Transverse colon (tissue), 4 donors: ENCODE measurements around the gene STK39. TPM values are rescaled to one million over a fixed set of nuclear protein-coding genes. Genes with fewer than 3 reads are reported as not detected.
A peak's percentile ranks its signal among the peaks of the same experiment; 100 is the strongest.

Experiments used
- DNase-seq: peaks from one replicate; pipeline ENCODE4 v3.0.0-alpha.2; 2019
- H3K27ac ChIP-seq, 4 donors: fragments of 200-600 bp; sonication (generic); 2 replicates each; pipeline ENCODE4 v1.5.1; 2016 to 2018; ENCODE audit warnings: inconsistent platforms in 4 of 4
- H3K27me3 ChIP-seq: fragments of 200-600 bp; sonication (generic); 2 replicates; pipeline ENCODE4 v1.5.1; 2017; ENCODE audit warnings: inconsistent platforms
- H3K36me3 ChIP-seq, 4 donors: fragments of 200-600 bp; sonication (generic); 2 replicates each; pipeline ENCODE4 v1.5.1; 2017 to 2019; ENCODE audit warnings: inconsistent platforms in 4 of 4
- H3K4me1 ChIP-seq, 4 donors: fragments of 200-600 bp; sonication (generic); 2 replicates each; pipeline ENCODE4 v1.5.1; 2017 to 2020; ENCODE audit warnings: inconsistent platforms in 4 of 4
- H3K4me3 ChIP-seq, 4 donors: fragments of 200-600 bp; sonication (generic); 1 replicate in 1 of 4; 2 replicates in 3 of 4; pipeline versions ENCODE4 v1.5.1 to v1.6.1; 2017 to 2019; ENCODE audit warnings: inconsistent platforms in 4 of 4
- H3K9me3 ChIP-seq, 2 donors: fragments of 200-600 bp; sonication (generic); 2 replicates each; pipeline ENCODE4 v1.5.1; 2017 to 2019; ENCODE audit warnings: inconsistent platforms in 2 of 2
- EP300 ChIP-seq: sonication (generic); formaldehyde crosslinking; IDR thresholded peaks from one replicate; pipeline ENCODE4 v1.6.1; 2017; ENCODE audit warnings: antibody characterized with exemption, low read depth
- POLR2A ChIP-seq: fragments of 450-650 bp; IDR thresholded peaks from one replicate; pipeline ENCODE4 v1.6.1; 2016; ENCODE audit warnings: antibody characterized with exemption, mild to moderate bottlenecking, moderate library complexity
- POLR2AphosphoS5 ChIP-seq, 3 donors: sonication (generic); formaldehyde crosslinking; IDR thresholded peaks; one replicate each; pipeline ENCODE4 v1.6.1; 2016; ENCODE audit warnings: antibody characterized with exemption in 3 of 3
- WGBS, 2 donors: methylation state at CpG; one replicate each; pipeline ENCODE4 v1.1.5; 2018; ENCODE audit warnings: low coverage in 1 of 2; 5-methylcytosine and 5-hydroxymethylcytosine counted together
- in situ Hi-C, 4 donors: fragments of 200-750 bp; cut with MboI; loops; one replicate each; pipeline versions ENCODE4 v1.15.0 to v1.15.1; 2017; ENCODE audit warnings: low sequenced_read_pairs in 3 of 4, low pct_ligation_motif_present in 1 of 4, low pct_unique_long_range_greater_than_20kb in 1 of 4
- intact Hi-C: fragments of 100-400 bp; cut with DNase I; formaldehyde crosslinking; loops from one replicate; pipeline ENCODE4 v1.15.1; 2023; ENCODE audit warnings: low total_unique reads
- total RNA-seq, 4 donors: library from RNA; depleted of rRNA; stranded (reverse); fragments of >200 nt; gene quantifications; one replicate each; pipeline ENCODE4 v1.1.0, GENCODE V29; 2016
- TF ChIP-seq, protein P1 (sequence below), 5 experiments: fragments of 200-600 bp in 3 of 5; fragments of 450-650 bp in 2 of 5; sonication (generic) in 3 of 5; IDR thresholded peaks; 1 replicate in 2 of 5; 2 replicates in 3 of 5; pipeline ENCODE4 v1.5.1; 2016 to 2017; ENCODE audit warnings: antibody characterized with exemption in 5 of 5, inconsistent platforms in 3 of 5, mild to moderate bottlenecking in 2 of 5, moderate library complexity in 1 of 5

The STK39 gene
- total RNA-seq, 4 donors from 2014 or later: 30.6 to 46.1 (median 36.7) TPM

DNA sequence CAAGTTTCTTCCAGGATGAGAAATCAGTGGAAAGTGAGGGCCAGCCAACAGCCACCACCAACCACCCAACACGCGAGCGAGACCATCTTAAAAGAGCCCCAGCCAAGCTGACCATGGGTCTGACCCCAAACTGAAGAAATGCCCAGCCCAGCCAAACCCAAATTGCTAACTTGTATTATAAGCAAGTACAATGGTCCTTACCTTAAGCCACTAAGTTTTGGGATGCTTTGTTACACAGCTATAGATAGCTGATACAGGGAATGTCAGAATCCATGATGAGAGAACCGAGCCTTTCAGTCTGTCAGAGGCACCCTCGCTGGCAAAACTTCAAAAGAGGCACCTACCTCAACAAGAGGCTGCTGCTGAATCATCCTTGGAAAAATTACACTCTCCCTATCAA, 17.0 kb downstream of the STK39 start:
- no peak for DNase-seq
- Histone ChIP-seq H3K4me3 (no peak overlapping the region), H3K4me1 (peaks cover 0 to 14% (median 6%) of the 10 kb centered on the region in 4 donors), H3K9me3 (no peaks in the 10 kb centered on the region), H3K27ac (no peak overlapping the region), H3K36me3 (no peaks in the 10 kb centered on the region), H3K27me3 (no peaks in the 10 kb centered on the region)
- in situ Hi-C loops: no loop called here
- 96% methylated on average over 5 of the region's 5 CpGs; no CpG with 5 or more reads in 1 of the 2 donors for WGBS, 2 donors
- intact Hi-C loops: no loop called here
- TF ChIP-seq POLR2AphosphoS5 (IDR thresholded peaks at IDR 0.05): no peak
- no peak for TF ChIP-seq EP300
- TF ChIP-seq POLR2A: no peak
- TF ChIP-seq, protein P1, sequence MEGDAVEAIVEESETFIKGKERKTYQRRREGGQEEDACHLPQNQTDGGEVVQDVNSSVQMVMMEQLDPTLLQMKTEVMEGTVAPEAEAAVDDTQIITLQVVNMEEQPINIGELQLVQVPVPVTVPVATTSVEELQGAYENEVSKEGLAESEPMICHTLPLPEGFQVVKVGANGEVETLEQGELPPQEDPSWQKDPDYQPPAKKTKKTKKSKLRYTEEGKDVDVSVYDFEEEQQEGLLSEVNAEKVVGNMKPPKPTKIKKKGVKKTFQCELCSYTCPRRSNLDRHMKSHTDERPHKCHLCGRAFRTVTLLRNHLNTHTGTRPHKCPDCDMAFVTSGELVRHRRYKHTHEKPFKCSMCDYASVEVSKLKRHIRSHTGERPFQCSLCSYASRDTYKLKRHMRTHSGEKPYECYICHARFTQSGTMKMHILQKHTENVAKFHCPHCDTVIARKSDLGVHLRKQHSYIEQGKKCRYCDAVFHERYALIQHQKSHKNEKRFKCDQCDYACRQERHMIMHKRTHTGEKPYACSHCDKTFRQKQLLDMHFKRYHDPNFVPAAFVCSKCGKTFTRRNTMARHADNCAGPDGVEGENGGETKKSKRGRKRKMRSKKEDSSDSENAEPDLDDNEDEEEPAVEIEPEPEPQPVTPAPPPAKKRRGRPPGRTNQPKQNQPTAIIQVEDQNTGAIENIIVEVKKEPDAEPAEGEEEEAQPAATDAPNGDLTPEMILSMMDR (IDR thresholded peaks at IDR 0.05): no peak

- no peak for DNase-seq
- intact Hi-C loops: no loop called here
- H3K9me3 ChIP-seq: no peaks in the 10 kb centered on the region
- H3K27me3 ChIP-seq: no peaks in the 10 kb centered on the region
- in situ Hi-C loops: no loop called here
- no peak overlapping the region for H3K27ac ChIP-seq
- no peak for TF ChIP-seq EP300
- TF ChIP-seq, protein P1 (IDR thresholded peaks at IDR 0.05): no peak
- TF ChIP-seq POLR2AphosphoS5 (IDR thresholded peaks at IDR 0.05): no peak
- no peak for TF ChIP-seq POLR2A
- H3K4me3 ChIP-seq: no peak overlapping the region
- no peaks in the 10 kb centered on the region for H3K36me3 ChIP-seq
- peaks cover 0 to 38% (median 20%) of the 10 kb centered on the region in 4 donors for H3K4me1 ChIP-seq
- whole genome bisulfite sequencing, 2 donors: 80 to 85% methylated on average over 2 of the region's 2 CpGs
These were observed 23.0 kb downstream of the STK39 start for GRCh38 chr2:168224346-168224745.

GRCh38 chr2:168222088-168222487, 25.3 kb downstream of the STK39 start:
- no peaks in the 10 kb centered on the region for H3K27me3 ChIP-seq
- H3K36me3 ChIP-seq: no peaks in the 10 kb centered on the region
- H3K9me3 ChIP-seq: no peaks in the 10 kb centered on the region
- 95 to 96% methylated on average over 3 of the region's 3 CpGs for WGBS, 2 donors
- in situ Hi-C loops (no loop called here), intact Hi-C loops (no loop called here)
- H3K4me3 ChIP-seq: no peak overlapping the region
- DNase-seq: no peak
- H3K27ac ChIP-seq: peak overlapping the region; percentile 52 to 78 (median 68)
- TF ChIP-seq, protein P1 (IDR thresholded peaks at IDR 0.05): no peak
- TF ChIP-seq POLR2A (no peak), EP300 (no peak), POLR2AphosphoS5 (IDR thresholded peaks at IDR 0.05) (no peak)
- H3K4me1 ChIP-seq: peaks cover 0 to 53% (median 21%) of the 10 kb centered on the region in 4 donors

GRCh38 chr2:168220965-168221819, 26.2 kb downstream of the STK39 start:
- no peaks in the 10 kb centered on the region for H3K36me3 ChIP-seq
- no peak for DNase-seq
- H3K9me3 ChIP-seq: no peaks in the 10 kb centered on the region
- 54 to 55% methylated on average over 11 of the region's 11 CpGs for WGBS, 2 donors
- intact Hi-C loops (no loop called here), in situ Hi-C loops (no loop called here)
- H3K27me3 ChIP-seq: no peaks in the 10 kb centered on the region
- TF ChIP-seq EP300: no peak
- peak in 1 of 3 donors; percentile 2 for TF ChIP-seq POLR2AphosphoS5 (IDR thresholded peaks at IDR 0.05)
- H3K4me1 ChIP-seq: peaks cover 0 to 62% (median 24%) of the 10 kb centered on the region in 4 donors
- no peak overlapping the region for H3K4me3 ChIP-seq
- peak overlapping the region; percentile 52 to 78 (median 68) for H3K27ac ChIP-seq
